PC-9 (cell line): ENCODE data around the gene FITM1.

Source experiments
- EZH2 ChIP-seq: fragments of 200-600 bp; sonication (generic); IDR thresholded peaks from 2 replicates; pipeline ENCODE4 v1.8.0; 2017; ENCODE audit warnings: antibody characterized with exemption, low read depth
- TF ChIP-seq, protein P1 (sequence below): fragments of 200-600 bp; sonication (generic); conservative IDR thresholded peaks from 2 replicates; pipeline ENCODE4 v1.6.1; 2017; ENCODE audit warnings: mixed run types, antibody characterized with exemption, mild to moderate bottlenecking, moderate library complexity

DNA sequence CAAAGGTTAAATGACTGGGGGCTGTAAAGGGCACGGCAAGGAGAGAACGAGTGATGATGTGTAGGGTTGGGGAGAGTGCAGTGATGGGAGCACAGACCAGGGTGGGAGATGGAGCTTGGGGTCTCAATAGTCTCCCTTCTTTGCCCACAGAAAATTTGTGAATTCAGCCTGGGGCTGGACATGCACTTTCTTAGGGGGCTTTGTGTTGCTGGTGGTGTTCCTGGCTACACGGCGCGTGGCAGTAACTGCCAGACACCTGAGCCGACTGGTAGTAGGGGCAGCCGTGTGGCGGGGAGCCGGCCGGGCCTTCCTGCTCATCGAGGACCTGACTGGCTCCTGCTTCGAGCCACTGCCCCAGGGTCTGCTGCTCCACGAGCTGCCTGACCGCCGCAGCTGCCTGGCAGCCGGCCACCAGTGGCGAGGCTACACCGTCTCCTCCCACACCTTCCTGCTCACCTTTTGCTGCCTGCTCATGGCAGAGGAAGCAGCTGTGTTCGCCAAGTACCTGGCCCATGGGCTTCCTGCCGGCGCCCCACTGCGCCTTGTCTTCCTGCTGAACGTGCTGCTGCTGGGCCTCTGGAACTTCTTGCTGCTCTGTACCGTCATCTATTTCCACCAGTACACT is 1.7 kb downstream of the FITM1 start:
- TF ChIP-seq, protein P1, sequence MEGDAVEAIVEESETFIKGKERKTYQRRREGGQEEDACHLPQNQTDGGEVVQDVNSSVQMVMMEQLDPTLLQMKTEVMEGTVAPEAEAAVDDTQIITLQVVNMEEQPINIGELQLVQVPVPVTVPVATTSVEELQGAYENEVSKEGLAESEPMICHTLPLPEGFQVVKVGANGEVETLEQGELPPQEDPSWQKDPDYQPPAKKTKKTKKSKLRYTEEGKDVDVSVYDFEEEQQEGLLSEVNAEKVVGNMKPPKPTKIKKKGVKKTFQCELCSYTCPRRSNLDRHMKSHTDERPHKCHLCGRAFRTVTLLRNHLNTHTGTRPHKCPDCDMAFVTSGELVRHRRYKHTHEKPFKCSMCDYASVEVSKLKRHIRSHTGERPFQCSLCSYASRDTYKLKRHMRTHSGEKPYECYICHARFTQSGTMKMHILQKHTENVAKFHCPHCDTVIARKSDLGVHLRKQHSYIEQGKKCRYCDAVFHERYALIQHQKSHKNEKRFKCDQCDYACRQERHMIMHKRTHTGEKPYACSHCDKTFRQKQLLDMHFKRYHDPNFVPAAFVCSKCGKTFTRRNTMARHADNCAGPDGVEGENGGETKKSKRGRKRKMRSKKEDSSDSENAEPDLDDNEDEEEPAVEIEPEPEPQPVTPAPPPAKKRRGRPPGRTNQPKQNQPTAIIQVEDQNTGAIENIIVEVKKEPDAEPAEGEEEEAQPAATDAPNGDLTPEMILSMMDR: no peak
- no peak for TF ChIP-seq EZH2
